Activated CD8-positive, alpha-beta T cell treated with anti-CD3 and anti-CD28 coated beads, Interleukin-2, amount 10 ng/mL, durations not matched to agents 7 days and 5 days (primary cell): ENCODE measurements around the gene TRAF3IP1. TPM values are rescaled to one million over a fixed set of nuclear protein-coding genes. Genes with fewer than 3 reads are reported as not detected.

Experiments used
- ATAC-seq: fragments of 150-1000 bp; cut with Tn5 transposase; one replicate; pipeline ENCODE4 v1.10.0; 2021; ENCODE audit warnings: moderate library complexity
- CTCF ChIA-PET: fragments of 350-600 bp; sonication (Branson Sonifier 250); formaldehyde crosslinking; loops from one replicate; lab custom pipeline; 2021; ENCODE audit warnings: antibody characterized with exemption; lab: Charles Lee
- POLR2A ChIA-PET: fragments of 350-600 bp; sonication (Branson Sonifier 250); formaldehyde crosslinking; loops from one replicate; lab custom pipeline; 2021; ENCODE audit warnings: antibody characterized with exemption; lab: Charles Lee
- DNase-seq: peaks from one replicate; pipeline ENCODE4 v3.0.0-alpha.2; 2020
- H3K27ac Mint-ChIP-seq: one replicate; pipeline ENCODE4 v1.8.0; 2021; ENCODE audit warnings: mild to moderate bottlenecking, mixed read lengths
- H3K27me3 Mint-ChIP-seq: one replicate; pipeline ENCODE4 v1.8.0; 2021; ENCODE audit warnings: low read depth, mixed read lengths
- H3K36me3 Mint-ChIP-seq: one replicate; pipeline ENCODE4 v1.8.0; 2021; ENCODE audit warnings: low read depth, mixed read lengths
- H3K4me1 Mint-ChIP-seq: one replicate; pipeline ENCODE4 v1.8.0; 2021; ENCODE audit warnings: low read depth, mixed read lengths
- H3K4me3 Mint-ChIP-seq: one replicate; pipeline ENCODE4 v1.8.0; 2021; ENCODE audit warnings: mild to moderate bottlenecking, mixed read lengths
- H3K9me3 Mint-ChIP-seq: one replicate; pipeline ENCODE4 v1.8.0; 2022; ENCODE audit warnings: mixed read lengths; ENCODE audit not compliant: insufficient read depth
- total RNA-seq, 2 experiments: library from RNA; stranded (reverse); gene quantifications; one replicate each; pipeline ENCODE4 v1.2.3, GENCODE V29; 2021

The TRAF3IP1 gene
- total RNA-seq, 2 experiments from 2014 or later, result 7.1 to 7.5 TPM

DNA sequence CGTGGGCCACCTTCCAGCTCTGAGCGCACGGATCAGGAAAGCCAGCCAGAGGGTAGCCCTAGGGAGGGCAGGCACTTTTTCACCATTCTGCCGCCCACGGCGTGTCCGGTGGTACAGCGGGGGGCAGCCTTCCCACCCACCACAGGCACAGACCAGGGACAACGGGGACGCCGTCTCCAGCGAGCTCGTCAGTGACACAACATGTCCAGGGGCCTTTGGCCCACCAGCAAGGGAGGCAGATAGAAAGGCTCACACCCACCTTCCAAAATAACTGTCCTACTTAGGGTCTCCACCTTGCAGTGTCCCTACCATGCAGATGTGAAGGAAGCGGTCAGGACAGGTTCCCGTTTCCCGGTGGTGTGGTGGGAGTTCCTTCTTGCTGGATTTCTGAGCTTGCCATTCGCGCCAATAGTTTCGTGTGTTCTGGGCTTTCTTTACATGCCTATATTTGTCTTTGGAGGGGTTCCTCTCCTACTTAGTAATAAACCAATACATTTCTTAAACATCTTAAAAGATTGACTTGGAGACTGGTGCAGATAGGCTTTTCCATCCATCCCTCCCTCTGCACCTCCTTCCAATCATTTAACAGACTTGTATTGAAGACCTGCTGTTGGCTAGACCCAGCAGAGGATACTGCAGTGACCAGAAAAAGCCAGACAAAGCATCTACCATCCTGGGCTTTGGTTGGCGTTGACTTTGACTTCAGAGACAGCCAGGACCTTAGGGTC, 107.3 kb downstream of the TRAF3IP1 start:
- POLR2A ChIA-PET, result interaction anchor here (0.7 to 1.6 kb wide), 7 partner anchors 10 to 188 kb away, joined by 3 to 6 read pairs (median 3); partner anchors contain the start of gene HES6
- peaks cover 33% of the 10 kb centered on the region for H3K36me3 Mint-ChIP-seq

DNA sequence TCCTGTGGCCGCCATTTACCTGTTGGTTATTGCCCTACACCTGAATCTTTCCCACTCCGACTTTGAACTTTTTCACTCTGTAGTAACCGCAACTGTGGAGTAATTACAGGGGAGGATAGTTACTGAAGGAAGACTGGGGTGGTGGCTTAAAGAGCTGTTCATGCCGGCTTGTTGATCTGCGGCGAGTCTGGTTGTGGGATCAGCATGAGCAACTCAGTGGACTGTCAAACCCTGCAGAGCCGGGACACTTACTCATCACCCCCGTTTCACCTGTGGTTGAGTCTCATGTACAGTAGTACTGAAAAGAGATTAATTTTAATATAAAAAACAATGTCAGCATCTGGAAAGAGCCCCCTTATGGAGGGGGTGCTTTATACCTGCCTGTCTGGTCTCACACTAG, 108.5 kb downstream of the TRAF3IP1 start:
- H3K27ac Mint-ChIP-seq, result no peak overlapping the region
- H3K9me3 Mint-ChIP-seq, result no peaks in the 10 kb centered on the region
- ChIA-PET CTCF (no interaction called here), POLR2A (interaction anchor here (1.5 to 1.6 kb wide), 2 partner anchors 10 to 47 kb away, joined by 3 to 6 read pairs; no protein-coding TSS in a partner anchor)
- H3K4me1 Mint-ChIP-seq, result peaks cover 59% of the 10 kb centered on the region
- no peak for DNase-seq
- H3K4me3 Mint-ChIP-seq, result peak overlapping the region; percentile 92
- peaks cover 43% of the 10 kb centered on the region for H3K36me3 Mint-ChIP-seq
- no peaks in the 10 kb centered on the region for H3K27me3 Mint-ChIP-seq
- no peak for ATAC-seq

More for the DNA sequence above, 107.3 kb downstream of the TRAF3IP1 start:
- Mint-ChIP-seq H3K4me1 (peaks cover 57% of the 10 kb centered on the region), H3K9me3 (no peaks in the 10 kb centered on the region), H3K4me3 (peak overlapping the region; percentile 92), H3K27ac (peak overlapping the region; percentile 94), H3K27me3 (no peaks in the 10 kb centered on the region)
- CTCF ChIA-PET, result no interaction called here
- ATAC-seq (peak; percentile 24), DNase-seq (peak; percentile 30)

DNA sequence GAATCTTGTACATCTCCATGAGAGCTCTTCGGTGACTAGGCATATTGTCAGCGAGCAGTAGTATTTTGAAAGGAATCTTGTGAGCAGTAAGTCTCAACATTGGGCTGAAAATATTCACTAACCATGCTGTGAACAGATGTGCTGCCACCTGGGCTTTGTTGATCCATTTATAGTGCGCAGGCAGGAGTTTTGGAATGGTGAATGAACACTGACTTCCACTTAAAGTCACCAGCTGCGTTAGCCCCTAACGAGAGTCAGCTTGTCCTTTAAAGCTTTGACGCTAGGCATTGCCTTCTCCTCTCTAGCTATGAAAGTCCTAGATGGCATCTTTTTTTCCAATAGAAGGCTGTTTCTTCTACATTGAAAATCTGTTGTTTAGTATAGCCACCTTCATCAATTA, 110.5 kb downstream of the TRAF3IP1 start:
- peaks cover 57% of the 10 kb centered on the region for H3K36me3 Mint-ChIP-seq
- H3K27ac Mint-ChIP-seq, result no peak overlapping the region
- H3K27me3 Mint-ChIP-seq, result no peaks in the 10 kb centered on the region
- ChIA-PET CTCF (interaction anchor here (1.5 kb wide), 2 partner anchors 9 to 60 kb away, joined by 3 to 10 read pairs; no protein-coding TSS in a partner anchor), POLR2A (no interaction called here)
- H3K9me3 Mint-ChIP-seq, result no peaks in the 10 kb centered on the region
- no peak for DNase-seq
- no peak overlapping the region for H3K4me3 Mint-ChIP-seq
- ATAC-seq, result no peak
- H3K4me1 Mint-ChIP-seq, result peaks cover 46% of the 10 kb centered on the region

GRCh38 chr2:238431456-238431855, 111.1 kb downstream of the TRAF3IP1 start:
- Mint-ChIP-seq H3K27me3 (no peaks in the 10 kb centered on the region), H3K9me3 (no peaks in the 10 kb centered on the region), H3K36me3 (peaks cover 61% of the 10 kb centered on the region), H3K27ac (no peak overlapping the region), H3K4me1 (peaks cover 42% of the 10 kb centered on the region), H3K4me3 (no peak overlapping the region)
- DNase-seq, result no peak
- ChIA-PET POLR2A (no interaction called here), CTCF (interaction anchor here (1.5 kb wide), 2 partner anchors 8 to 61 kb away, joined by 3 to 10 read pairs; no protein-coding TSS in a partner anchor)
- no peak for ATAC-seq

- CTCF ChIA-PET, result interaction anchor here (1.3 kb wide), 1 partner anchor 62 kb away, joined by 4 read pairs; no protein-coding TSS in a partner anchor
Measured at GRCh38 chr2:238433300-238433915, 113.1 kb downstream of the TRAF3IP1 start.

DNA sequence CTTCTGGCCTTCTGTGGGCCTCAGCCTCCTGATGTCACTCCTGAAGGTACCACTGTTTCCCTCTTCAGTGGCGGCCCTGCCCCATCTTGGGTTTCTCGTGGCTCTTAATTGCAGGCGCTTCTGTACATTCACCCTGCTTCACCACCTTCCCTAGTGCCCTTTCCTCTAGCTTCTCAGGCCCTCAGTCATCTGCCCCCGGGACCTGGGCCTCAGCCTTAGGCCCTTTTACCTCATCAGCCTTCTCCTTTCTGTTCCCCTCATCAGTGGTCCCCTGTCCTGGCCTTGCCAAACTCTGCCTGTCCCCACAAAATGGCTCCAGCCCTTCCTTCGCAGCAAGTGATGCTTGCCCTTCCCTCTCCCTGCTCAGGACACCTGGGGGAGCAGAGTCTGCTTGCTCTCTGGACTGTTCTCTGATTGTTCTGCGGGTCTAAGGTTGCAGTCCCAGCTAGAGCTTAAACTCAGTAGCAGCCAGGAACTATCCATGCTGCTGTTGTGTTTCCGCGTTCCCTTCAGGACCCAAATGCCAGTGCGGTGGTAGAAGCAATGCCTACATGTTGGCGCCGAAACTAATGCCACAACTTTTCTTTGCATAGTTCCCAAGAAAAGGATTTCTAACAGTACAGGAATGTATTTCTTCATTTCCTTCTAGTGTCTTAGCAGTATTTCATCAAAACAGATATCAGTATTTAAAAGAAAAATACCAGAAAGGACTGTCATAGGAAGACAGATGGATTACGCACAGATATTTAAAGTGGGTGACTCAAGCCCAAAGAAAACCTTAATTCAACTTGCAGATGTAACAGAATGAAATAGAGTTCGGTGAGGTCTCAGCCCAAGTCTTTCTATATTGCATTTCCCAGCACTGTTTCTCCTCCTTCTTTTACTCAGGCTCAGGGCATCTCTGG, 113.9 kb downstream of the TRAF3IP1 start:
- no peaks in the 10 kb centered on the region for H3K9me3 Mint-ChIP-seq
- no peaks in the 10 kb centered on the region for H3K27me3 Mint-ChIP-seq
- peaks cover 63% of the 10 kb centered on the region for H3K36me3 Mint-ChIP-seq
- no peak overlapping the region for H3K4me3 Mint-ChIP-seq
- H3K27ac Mint-ChIP-seq, result peak overlapping the region; percentile 13
- peaks cover 39% of the 10 kb centered on the region for H3K4me1 Mint-ChIP-seq
- POLR2A ChIA-PET, result no interaction called here
- ATAC-seq, result no peak
- DNase-seq, result no peak
- CTCF ChIA-PET, result interaction anchor here (1.3 kb wide), 1 partner anchor 63 kb away, joined by 4 read pairs; no protein-coding TSS in a partner anchor

More at GRCh38 chr2:238433300-238433915, 113.1 kb downstream of the TRAF3IP1 start:
- POLR2A ChIA-PET, result no interaction called here
- H3K36me3 Mint-ChIP-seq, result peaks cover 63% of the 10 kb centered on the region
- no peaks in the 10 kb centered on the region for H3K9me3 Mint-ChIP-seq
- no peak overlapping the region for H3K27ac Mint-ChIP-seq
- no peaks in the 10 kb centered on the region for H3K27me3 Mint-ChIP-seq
- H3K4me1 Mint-ChIP-seq, result peaks cover 38% of the 10 kb centered on the region
- ATAC-seq (no peak), DNase-seq (no peak)
- no peak overlapping the region for H3K4me3 Mint-ChIP-seq

DNA sequence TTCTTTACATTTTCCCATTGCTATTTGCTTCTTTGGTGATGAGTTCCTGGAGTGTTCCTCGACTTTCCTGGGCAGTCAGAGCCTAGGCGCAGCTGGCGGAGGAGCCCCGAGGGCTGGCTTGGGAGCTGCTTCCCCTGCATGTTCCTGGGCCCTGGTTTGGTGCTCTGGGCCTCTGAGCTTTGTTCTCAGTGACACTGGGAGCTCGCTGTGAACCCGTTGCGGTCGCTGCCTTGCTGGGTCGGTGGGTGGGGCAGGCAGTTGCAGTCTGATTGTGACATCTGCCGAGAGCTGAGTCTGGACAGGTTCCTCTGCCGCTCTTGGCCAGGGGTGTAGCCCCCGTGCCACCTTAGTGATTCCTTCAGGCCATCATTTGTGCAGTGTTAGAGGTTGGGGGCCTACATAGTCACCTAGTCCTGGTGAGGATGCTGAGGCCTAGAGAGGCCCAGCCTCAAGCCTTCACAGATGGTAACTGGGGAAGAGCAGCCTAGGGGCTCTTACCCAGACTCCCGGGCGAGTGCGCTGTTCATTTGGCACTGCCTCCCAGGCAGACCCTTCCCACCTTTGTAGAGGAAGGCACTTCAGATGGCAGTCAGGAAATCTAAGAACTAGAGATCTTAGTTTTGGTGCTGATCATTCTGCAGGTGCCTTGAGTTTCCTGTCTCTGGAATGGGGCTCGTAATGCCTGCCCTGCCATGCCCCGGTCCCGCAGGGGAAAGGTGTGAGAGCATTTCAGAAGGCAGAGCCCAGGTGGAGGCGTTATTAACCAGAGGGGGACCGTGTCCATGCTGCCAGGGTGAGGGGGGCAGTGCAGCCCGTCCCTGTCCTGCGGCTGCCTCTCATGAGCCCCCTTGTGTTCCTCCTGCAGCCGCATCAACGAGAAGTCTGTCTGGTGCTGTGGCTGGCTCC, 114.8 kb downstream of the TRAF3IP1 start:
- DNase-seq (no peak), ATAC-seq (no peak)
- Mint-ChIP-seq H3K4me3 (no peak overlapping the region), H3K27ac (peak overlapping the region; percentile 13), H3K9me3 (no peaks in the 10 kb centered on the region), H3K4me1 (peaks cover 35% of the 10 kb centered on the region), H3K27me3 (no peaks in the 10 kb centered on the region), H3K36me3 (peaks cover 61% of the 10 kb centered on the region)
- ChIA-PET CTCF (no interaction called here), POLR2A (no interaction called here)

GRCh38 chr2:238435752-238436096, 115.4 kb downstream of the TRAF3IP1 start:
- no peaks in the 10 kb centered on the region for H3K27me3 Mint-ChIP-seq
- H3K36me3 Mint-ChIP-seq, result peaks cover 58% of the 10 kb centered on the region
- no peak overlapping the region for H3K4me3 Mint-ChIP-seq
- DNase-seq (no peak), ATAC-seq (no peak)
- peaks cover 29% of the 10 kb centered on the region for H3K4me1 Mint-ChIP-seq
- no peak overlapping the region for H3K27ac Mint-ChIP-seq
- H3K9me3 Mint-ChIP-seq, result no peaks in the 10 kb centered on the region
- ChIA-PET POLR2A (no interaction called here), CTCF (interaction anchor here (1.2 kb wide), 1 partner anchor 66 kb away, joined by 3 read pairs; no protein-coding TSS in a partner anchor)

- Mint-ChIP-seq H3K36me3 (peaks cover 57% of the 10 kb centered on the region), H3K4me3 (no peak overlapping the region), H3K9me3 (no peaks in the 10 kb centered on the region), H3K27me3 (no peaks in the 10 kb centered on the region), H3K27ac (no peak overlapping the region), H3K4me1 (peaks cover 27% of the 10 kb centered on the region)
- no peak for DNase-seq
- no peak for ATAC-seq
- ChIA-PET POLR2A (interaction anchor here (1.1 to 1.3 kb wide), 2 partner anchors 10 to 11 kb away, joined by 3 to 6 read pairs; no protein-coding TSS in a partner anchor), CTCF (interaction anchor here (1.0 to 1.1 kb wide), 2 partner anchors 8 to 17 kb away, joined by 3 read pairs; no protein-coding TSS in a partner anchor)
Measured at GRCh38 chr2:238438856-238439849, 118.8 kb downstream of the TRAF3IP1 start.

GRCh38 chr2:238439917-238440316, 119.6 kb downstream of the TRAF3IP1 start:
- DNase-seq (no peak), ATAC-seq (no peak)
- ChIA-PET CTCF (interaction anchor here (1.0 to 1.2 kb wide), 3 partner anchors 8 to 69 kb away, joined by 3 to 4 read pairs (median 3); no protein-coding TSS in a partner anchor), POLR2A (no interaction called here)
- H3K27me3 Mint-ChIP-seq, result no peaks in the 10 kb centered on the region
- H3K4me1 Mint-ChIP-seq, result peaks cover 27% of the 10 kb centered on the region
- H3K9me3 Mint-ChIP-seq, result no peaks in the 10 kb centered on the region
- no peak overlapping the region for H3K4me3 Mint-ChIP-seq
- no peak overlapping the region for H3K27ac Mint-ChIP-seq
- H3K36me3 Mint-ChIP-seq, result peaks cover 57% of the 10 kb centered on the region
